HG03342 (cell line): ENCODE measurements around the gene CHAC1.
A peak's percentile ranks its signal among the peaks of the same experiment; 100 is the strongest.
"Not testable (repeated sequence)": the region's sequence is repeated elsewhere in the genome, so short reads cannot be mapped to it uniquely, and the experiment has no call there.

Experiments
- ATAC-seq: cut with Tn5 transposase; IDR thresholded peaks from one replicate; pipeline ENCODE4 v1.9.1; 2021; ENCODE audit warnings: mild to moderate bottlenecking, moderate library complexity; ENCODE audit not compliant: unreplicated experiment

The CHAC1 gene

GRCh38 chr15:40936709-40937666 is 16.3 kb upstream of the CHAC1 start:
- no peak for ATAC-seq

GRCh38 chr15:40937762-40938535 is 15.3 kb upstream of the CHAC1 start:
- no peak for ATAC-seq

GRCh38 chr15:40938536-40938870 is 14.8 kb upstream of the CHAC1 start:
- ATAC-seq, result no peak

- no peak for ATAC-seq
Measured at GRCh38 chr15:40940296-40940801, 12.9 kb upstream of the CHAC1 start.

GRCh38 chr15:40941068-40941527 is 12.2 kb upstream of the CHAC1 start:
- ATAC-seq, result no peak

- peak; percentile 63 for ATAC-seq
Measured at GRCh38 chr15:40941528-40942336, 11.5 kb upstream of the CHAC1 start.

- ATAC-seq, result no peak
Measured at GRCh38 chr15:40942337-40942854, 10.9 kb upstream of the CHAC1 start.

- ATAC-seq, result no peak
Measured at GRCh38 chr15:40942878-40943277, 10.4 kb upstream of the CHAC1 start.

- no peak for ATAC-seq
Measured at GRCh38 chr15:40943764-40944365, 9.4 kb upstream of the CHAC1 start.

- no peak for ATAC-seq
Measured at GRCh38 chr15:40944510-40945296, 8.6 kb upstream of the CHAC1 start.

- no peak for ATAC-seq
Measured at GRCh38 chr15:40948706-40949473, 4.4 kb upstream of the CHAC1 start.

GRCh38 chr15:40949756-40950207 is 3.5 kb upstream of the CHAC1 start:
- ATAC-seq, result no peak

- no peak for ATAC-seq
Measured at GRCh38 chr15:40951764-40952163, 1.5 kb upstream of the CHAC1 start.

- no peak for ATAC-seq
Measured at GRCh38 chr15:40952301-40952900, 870 bp upstream of the CHAC1 start.

- ATAC-seq, result no peak
Measured at GRCh38 chr15:40953713-40954074, 423 bp downstream of the CHAC1 start.

GRCh38 chr15:40954158-40954848 is 1.0 kb downstream of the CHAC1 start:
- not testable (repeated sequence) for ATAC-seq

- ATAC-seq, result no peak
Measured at GRCh38 chr15:40955141-40955903, 2.1 kb downstream of the CHAC1 start.
